Type B pancreatic cell (in vitro differentiated cells): ENCODE data around the gene GIGYF2. TPM values are rescaled to one million over a fixed set of nuclear protein-coding genes. Genes with fewer than 3 reads are reported as not detected.
A peak's percentile ranks its signal among the peaks of the same experiment; 100 is the strongest.

Experiments used
- DNase-seq: peaks from one replicate; pipeline ENCODE4 v3.0.0; 2021; ENCODE audit warnings: mixed read lengths; ENCODE audit not compliant: unreplicated experiment; ENCODE audit errors: extremely low spot score
- H3K27ac Mint-ChIP-seq: 2 replicates; pipeline ENCODE4 v1.8.0; 2021; ENCODE audit warnings: mild to moderate bottlenecking, mixed read lengths
- H3K27me3 Mint-ChIP-seq: 2 replicates; pipeline ENCODE4 v1.8.0; 2021; ENCODE audit warnings: mixed read lengths
- H3K36me3 Mint-ChIP-seq: 2 replicates; pipeline ENCODE4 v1.8.0; 2021; ENCODE audit warnings: mixed read lengths
- H3K4me1 Mint-ChIP-seq: one replicate; pipeline ENCODE4 v1.8.0; 2021; ENCODE audit warnings: mixed read lengths; ENCODE audit not compliant: unreplicated experiment
- H3K4me3 Mint-ChIP-seq: 2 replicates; pipeline ENCODE4 v1.8.0; 2021; ENCODE audit warnings: mild to moderate bottlenecking, mixed read lengths
- H3K9me3 Mint-ChIP-seq: 2 replicates; pipeline ENCODE4 v1.8.0; 2021; ENCODE audit warnings: mixed read lengths
- total RNA-seq: library from RNA; stranded (reverse); gene quantifications from 2 replicates; pipeline ENCODE4 v1.2.1, GENCODE V29; 2021; ENCODE audit warnings: low replicate concordance
- TF ChIP-seq, protein P1 (sequence below): fragments of 200-600 bp; sonication (generic); conservative IDR thresholded peaks from 2 replicates; pipeline ENCODE4 v1.5.0; 2021; ENCODE audit warnings: antibody characterized with exemption, mild to moderate bottlenecking

GIGYF2 gene
- total RNA-seq, 1 donor from 2014 or later, result 65.7 TPM

DNA sequence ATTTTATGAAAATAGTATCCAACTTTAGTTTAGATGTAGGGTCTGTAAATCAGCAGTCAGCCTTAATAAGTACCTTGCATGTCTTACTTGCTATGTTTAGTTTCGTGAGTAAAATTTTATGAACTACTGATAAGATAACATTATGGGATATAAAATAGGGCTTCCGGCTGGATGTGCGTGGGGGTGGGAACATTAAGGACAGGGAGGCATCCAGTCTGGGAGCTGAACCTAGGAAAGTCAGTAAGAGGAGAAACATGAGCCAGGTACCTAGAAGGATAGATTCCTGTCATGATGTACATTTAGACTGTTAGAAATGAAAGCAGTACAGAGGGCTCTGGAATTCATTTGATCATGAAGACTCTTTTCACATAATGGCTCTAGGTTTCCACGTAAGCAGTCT, 92.0 kb downstream of the GIGYF2 start:
- Mint-ChIP-seq H3K27me3 (no peaks in the 10 kb centered on the region), H3K27ac (no peak overlapping the region), H3K4me1 (no peaks in the 10 kb centered on the region), H3K9me3 (no peaks in the 10 kb centered on the region), H3K36me3 (peaks cover 36% of the 10 kb centered on the region), H3K4me3 (no peak overlapping the region)
- TF ChIP-seq, protein P1, sequence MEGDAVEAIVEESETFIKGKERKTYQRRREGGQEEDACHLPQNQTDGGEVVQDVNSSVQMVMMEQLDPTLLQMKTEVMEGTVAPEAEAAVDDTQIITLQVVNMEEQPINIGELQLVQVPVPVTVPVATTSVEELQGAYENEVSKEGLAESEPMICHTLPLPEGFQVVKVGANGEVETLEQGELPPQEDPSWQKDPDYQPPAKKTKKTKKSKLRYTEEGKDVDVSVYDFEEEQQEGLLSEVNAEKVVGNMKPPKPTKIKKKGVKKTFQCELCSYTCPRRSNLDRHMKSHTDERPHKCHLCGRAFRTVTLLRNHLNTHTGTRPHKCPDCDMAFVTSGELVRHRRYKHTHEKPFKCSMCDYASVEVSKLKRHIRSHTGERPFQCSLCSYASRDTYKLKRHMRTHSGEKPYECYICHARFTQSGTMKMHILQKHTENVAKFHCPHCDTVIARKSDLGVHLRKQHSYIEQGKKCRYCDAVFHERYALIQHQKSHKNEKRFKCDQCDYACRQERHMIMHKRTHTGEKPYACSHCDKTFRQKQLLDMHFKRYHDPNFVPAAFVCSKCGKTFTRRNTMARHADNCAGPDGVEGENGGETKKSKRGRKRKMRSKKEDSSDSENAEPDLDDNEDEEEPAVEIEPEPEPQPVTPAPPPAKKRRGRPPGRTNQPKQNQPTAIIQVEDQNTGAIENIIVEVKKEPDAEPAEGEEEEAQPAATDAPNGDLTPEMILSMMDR, result no peak
- no peak for DNase-seq

DNA sequence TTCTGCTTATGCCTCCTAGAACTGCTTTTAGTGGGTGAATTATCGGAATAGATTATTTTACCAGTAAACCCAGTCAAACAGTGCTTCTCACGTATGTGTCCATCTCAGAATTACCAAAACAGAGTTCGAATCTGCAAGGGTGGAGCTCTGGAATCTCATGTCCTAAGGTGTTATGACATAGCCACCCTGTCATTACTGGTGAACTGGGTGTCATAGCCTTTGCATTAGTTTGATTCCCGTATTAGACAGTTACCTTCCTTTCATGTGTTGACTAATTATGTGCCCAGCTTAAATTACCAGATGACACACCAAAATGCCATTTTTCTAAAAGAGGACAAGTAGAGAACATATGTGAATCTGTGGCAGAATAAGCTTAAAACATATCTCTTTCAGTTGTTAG, 94.4 kb downstream of the GIGYF2 start:
- H3K4me3 Mint-ChIP-seq, result no peak overlapping the region
- H3K36me3 Mint-ChIP-seq, result peaks cover 48% of the 10 kb centered on the region

DNA sequence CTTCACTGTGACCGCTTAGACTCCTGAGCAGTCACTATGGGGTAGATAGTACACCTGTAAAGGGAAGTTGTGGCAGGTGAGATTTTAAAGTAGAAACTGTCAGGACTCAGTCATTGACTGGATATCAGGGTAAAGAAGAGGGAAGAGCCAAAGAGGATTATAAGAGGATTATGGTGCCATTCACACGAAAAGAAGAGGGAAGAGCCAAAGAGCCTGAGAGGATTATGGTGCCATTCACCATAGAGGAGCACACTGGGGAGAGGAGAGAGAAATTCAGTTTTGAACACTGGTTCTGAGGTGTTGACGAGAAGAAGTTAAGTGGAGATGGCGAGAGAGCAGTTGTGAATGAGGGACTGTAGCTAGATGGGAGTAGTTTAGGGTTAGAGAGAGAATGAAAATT, 96.1 kb downstream of the GIGYF2 start:
- Mint-ChIP-seq H3K4me3 (no peak overlapping the region), H3K27ac (no peak overlapping the region), H3K4me1 (no peaks in the 10 kb centered on the region), H3K27me3 (no peaks in the 10 kb centered on the region), H3K36me3 (peaks cover 51% of the 10 kb centered on the region), H3K9me3 (no peaks in the 10 kb centered on the region)
- TF ChIP-seq, protein P1, result no peak
- DNase-seq, result no peak

More for the DNA sequence above, 94.4 kb downstream of the GIGYF2 start:
- Mint-ChIP-seq H3K27ac (no peak overlapping the region), H3K4me1 (no peaks in the 10 kb centered on the region), H3K27me3 (no peaks in the 10 kb centered on the region), H3K9me3 (no peaks in the 10 kb centered on the region)
- TF ChIP-seq, protein P1, result no peak
- no peak for DNase-seq

DNA sequence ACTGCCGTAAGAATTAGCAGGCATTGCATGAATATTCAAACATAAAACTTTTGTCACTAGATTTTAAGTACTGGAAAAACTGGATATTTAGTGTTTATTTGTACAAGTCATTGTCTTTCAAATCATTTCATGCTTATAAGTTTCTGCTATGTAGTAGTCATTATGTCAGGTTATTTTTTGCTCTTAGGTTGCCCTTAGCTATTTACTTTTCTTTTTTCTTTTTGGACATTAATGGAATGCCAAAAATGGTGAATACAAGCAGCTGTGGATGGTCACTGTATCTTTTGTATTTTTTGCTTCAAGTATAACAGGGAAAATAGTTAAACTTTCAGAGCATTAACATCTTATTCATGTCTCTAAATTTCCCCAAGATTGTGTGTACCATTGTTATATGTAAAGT, 97.8 kb downstream of the GIGYF2 start:
- Mint-ChIP-seq H3K36me3 (peaks cover 48% of the 10 kb centered on the region), H3K27me3 (no peaks in the 10 kb centered on the region), H3K27ac (peak overlapping the region; percentile 35), H3K4me1 (no peaks in the 10 kb centered on the region), H3K4me3 (no peak overlapping the region), H3K9me3 (no peaks in the 10 kb centered on the region)
- DNase-seq, result no peak
- TF ChIP-seq, protein P1, result no peak

DNA sequence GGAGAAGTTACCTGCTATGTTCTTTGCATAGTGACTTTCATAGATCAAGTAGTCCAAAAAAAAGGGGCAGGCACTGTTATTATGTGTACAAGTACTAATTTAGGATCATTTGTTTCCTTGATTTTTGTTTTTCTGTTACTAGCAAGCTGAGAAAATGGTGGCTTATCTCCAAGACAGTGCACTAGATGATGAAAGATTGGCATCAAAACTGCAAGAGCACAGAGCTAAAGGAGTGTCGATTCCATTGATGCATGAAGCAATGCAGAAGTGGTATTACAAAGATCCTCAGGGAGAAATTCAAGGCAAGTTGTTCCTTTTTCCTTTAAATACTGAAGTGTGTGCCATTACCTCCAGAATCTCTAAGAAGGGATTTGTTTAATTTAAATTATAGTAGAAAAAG, 98.8 kb downstream of the GIGYF2 start:
- no peak overlapping the region for H3K4me3 Mint-ChIP-seq
- TF ChIP-seq, protein P1, result no peak
- no peaks in the 10 kb centered on the region for H3K27me3 Mint-ChIP-seq
- no peak overlapping the region for H3K27ac Mint-ChIP-seq
- H3K4me1 Mint-ChIP-seq, result no peaks in the 10 kb centered on the region
- H3K36me3 Mint-ChIP-seq, result peaks cover 42% of the 10 kb centered on the region
- H3K9me3 Mint-ChIP-seq, result no peaks in the 10 kb centered on the region
- DNase-seq, result no peak

DNA sequence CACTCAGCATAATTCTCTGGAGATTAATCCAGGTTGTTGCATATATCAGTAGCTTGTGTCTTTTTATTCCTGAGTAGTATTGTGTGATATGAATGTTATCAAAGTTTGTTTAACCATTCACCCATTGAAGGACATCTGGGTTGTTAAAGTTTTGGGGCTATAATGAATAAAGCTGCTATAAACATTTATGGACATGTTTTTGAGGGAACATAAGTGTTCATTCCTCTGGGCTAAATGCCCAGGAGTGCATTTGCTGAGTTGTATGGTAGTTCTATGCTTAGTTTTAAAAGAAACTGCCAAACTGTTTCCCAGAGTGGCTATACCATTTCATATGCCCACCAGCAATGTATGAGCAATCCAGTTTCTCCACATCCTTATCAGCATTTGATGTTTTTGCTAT, 101.1 kb downstream of the GIGYF2 start:
- H3K9me3 Mint-ChIP-seq, result peaks cover 3% of the 10 kb centered on the region
- H3K27me3 Mint-ChIP-seq, result no peaks in the 10 kb centered on the region
- H3K4me1 Mint-ChIP-seq, result no peaks in the 10 kb centered on the region
- H3K36me3 Mint-ChIP-seq, result peaks cover 47% of the 10 kb centered on the region
- no peak overlapping the region for H3K4me3 Mint-ChIP-seq
- no peak overlapping the region for H3K27ac Mint-ChIP-seq
- TF ChIP-seq, protein P1, result no peak
- no peak for DNase-seq
